A549 (cell line): ENCODE measurements around the gene ABCB8. TPM values are rescaled to one million over a fixed set of nuclear protein-coding genes. Genes with fewer than 3 reads are reported as not detected.

Source experiments
- ATAC-seq, 2 experiments: fragments of 200-7000 bp in 1 of 2; fragments of >200 bp in 1 of 2; cut with Nextera tagmentation in 1 of 2; cut with Tn5 transposase in 1 of 2; 3 replicates each; pipeline versions ENCODE4 v1.8.0 to v1.9.1; 2018 to 2020; ENCODE audit warnings: mild to moderate bottlenecking in 1 of 2, moderate library complexity in 1 of 2
- CTCF ChIA-PET: fragments of 300-600 bp; sonication (Branson Sonifier 250); formaldehyde crosslinking; extraction: SDS; loops from one replicate; lab custom pipeline; 2021; ENCODE audit warnings: antibody characterized with exemption, inconsistent platforms; lab: Yijun Ruan, JAX
- POLR2A ChIA-PET: fragments of 350-600 bp; formaldehyde crosslinking; extraction: SDS; loops from one replicate; lab custom pipeline; 2021; ENCODE audit warnings: antibody characterized with exemption, inconsistent platforms; lab: Yijun Ruan, JAX
- DNase-seq, 2 experiments: peaks; one replicate each; pipeline versions ENCODE4 v3.0.0 to v3.0.0-alpha.2; 2011 to 2016; ENCODE audit warnings: low read depth in 1 of 2, low spot score in 1 of 2
- FAIRE-seq: peaks from 2 replicates; lab custom pipeline; 2011; peaks lifted over from hg19 to GRCh38; lab: Jason Lieb, UNC
- H3K27ac ChIP-seq, 2 experiments: fragments of >200 bp; sonication (Bioruptor Twin); formaldehyde crosslinking; 3 replicates each; pipeline ENCODE4 v1.5.1; 2016 to 2017
- H3K4me1 ChIP-seq: fragments of >200 bp; sonication (Bioruptor Twin); formaldehyde crosslinking; 3 replicates; pipeline ENCODE4 v1.6.1; 2016
- H3K4me2 ChIP-seq: fragments of >200 bp; sonication (Bioruptor Twin); formaldehyde crosslinking; 3 replicates; pipeline ENCODE4 v1.6.1; 2016
- H3K4me3 ChIP-seq: fragments of >200 bp; sonication (Bioruptor Twin); formaldehyde crosslinking; 3 replicates; pipeline ENCODE4 v1.5.1; 2016
- H3K9me3 ChIP-seq: fragments of >200 bp; sonication (Bioruptor Twin); formaldehyde crosslinking; 3 replicates; pipeline ENCODE4 v1.6.1; 2016
- ATOH8 ChIP-seq: fragments of 250-450 bp; sonication (Bioruptor Pico); IDR thresholded peaks from 2 replicates; pipeline ENCODE4 v1.5.0; 2020; ENCODE audit warnings: low read depth, mild to moderate bottlenecking, moderate library complexity
- BCL3 ChIP-seq: fragments of >200 bp; sonication (Bioruptor Twin); formaldehyde crosslinking; IDR thresholded peaks from 3 replicates; pipeline ENCODE4 v1.6.1; 2016
- BHLHE40 ChIP-seq: IDR thresholded peaks from 2 replicates; pipeline ENCODE4 v1.6.1; 2012; ENCODE audit warnings: low read depth, low read length, inconsistent platforms
- E2F6 ChIP-seq: IDR thresholded peaks from 2 replicates; pipeline ENCODE4 v1.6.1; 2012; ENCODE audit warnings: low read depth, borderline replicate concordance
- EHF ChIP-seq: fragments of 250-450 bp; sonication (Bioruptor Pico); IDR thresholded peaks from 2 replicates; pipeline ENCODE4 v1.5.0; 2020; ENCODE audit warnings: mild to moderate bottlenecking
- EP300 ChIP-seq, 2 experiments: fragments of >200 bp; sonication (Bioruptor Twin); formaldehyde crosslinking; IDR thresholded peaks; 2 replicates in 1 of 2; 3 replicates in 1 of 2; pipeline ENCODE4 v1.6.1; 2016 to 2017
- ESRRA ChIP-seq: fragments of 150-350 bp; IDR thresholded peaks from 2 replicates; pipeline ENCODE4 v1.6.1; 2014; ENCODE audit warnings: mild to moderate bottlenecking, low read length, borderline replicate concordance
- FOSB ChIP-seq: fragments of 250-450 bp; sonication (Bioruptor Pico); IDR thresholded peaks from 2 replicates; pipeline ENCODE4 v1.5.0; 2020; ENCODE audit warnings: mild to moderate bottlenecking, moderate library complexity
- FOSL2 ChIP-seq, 2 experiments: fragments of 450-650 bp in 1 of 2; fragments of >200 bp in 1 of 2; sonication (Bioruptor Twin) in 1 of 2; formaldehyde crosslinking; IDR thresholded peaks; 2 replicates each; pipeline versions ENCODE4 v1.5.0 to v1.6.1; 2016 to 2020; ENCODE audit warnings: mild to moderate bottlenecking in 1 of 2, moderate library complexity in 1 of 2
- FOXS1 ChIP-seq: fragments of 250-450 bp; sonication (Bioruptor Pico); IDR thresholded peaks from 2 replicates; pipeline ENCODE4 v1.5.0; 2020; ENCODE audit warnings: mild to moderate bottlenecking, moderate library complexity
- HES2 ChIP-seq: fragments of >200 bp; sonication (Bioruptor Twin); formaldehyde crosslinking; IDR thresholded peaks from 2 replicates; pipeline ENCODE4 v1.6.1; 2016
- HEYL ChIP-seq: fragments of 250-450 bp; sonication (Bioruptor Pico); IDR thresholded peaks from 2 replicates; pipeline ENCODE4 v1.8.0; 2021; ENCODE audit warnings: mild to moderate bottlenecking, moderate library complexity
- HMGXB4 ChIP-seq: fragments of 250-450 bp; sonication (Bioruptor Pico); IDR thresholded peaks from 2 replicates; pipeline ENCODE4 v1.5.0; 2021; ENCODE audit warnings: mild to moderate bottlenecking, moderate library complexity, borderline replicate concordance
- MYC ChIP-seq: IDR thresholded peaks from 2 replicates; pipeline ENCODE4 v1.6.1; 2012; ENCODE audit warnings: mild to moderate bottlenecking, inconsistent platforms, low read length, improper control_type of control experiment, borderline replicate concordance
- NFE2L2 ChIP-seq: fragments of 150-350 bp; conservative IDR thresholded peaks from 2 replicates; pipeline ENCODE4 v1.6.1; 2014; ENCODE audit warnings: low read length
- PBX3 ChIP-seq: IDR thresholded peaks from 2 replicates; pipeline ENCODE4 v1.6.1; 2012
- POLR2AphosphoS2 ChIP-seq: conservative IDR thresholded peaks from 2 replicates; pipeline ENCODE4 v1.6.1; 2012; ENCODE audit warnings: low read length, improper control_type of control experiment, inconsistent platforms
- RARB ChIP-seq: fragments of 250-450 bp; sonication (Bioruptor Pico); IDR thresholded peaks from 2 replicates; pipeline ENCODE4 v1.8.0; 2021; ENCODE audit warnings: mild to moderate bottlenecking, moderate library complexity
- RFX5 ChIP-seq: fragments of 450-650 bp; IDR thresholded peaks from 2 replicates; pipeline ENCODE4 v1.7.1; 2014; ENCODE audit warnings: antibody characterized with exemption, mild to moderate bottlenecking, moderate library complexity
- SMC3 ChIP-seq: fragments of >200 bp; sonication (Bioruptor Twin); formaldehyde crosslinking; IDR thresholded peaks from 3 replicates; pipeline ENCODE4 v1.6.1; 2018; ENCODE audit warnings: inconsistent platforms
- SREBF2 ChIP-seq: fragments of 450-650 bp; IDR thresholded peaks from 2 replicates; pipeline ENCODE4 v1.6.1; 2014; ENCODE audit warnings: mild to moderate bottlenecking, moderate library complexity
- TP53 ChIP-seq: fragments of 250-450 bp; sonication (Bioruptor Pico); IDR thresholded peaks from 2 replicates; pipeline ENCODE4 v1.5.0; 2021; ENCODE audit warnings: mild to moderate bottlenecking, moderate library complexity
- ZFP36 ChIP-seq: fragments of 450-650 bp; IDR thresholded peaks from 2 replicates; pipeline ENCODE4 v1.6.1; 2014; ENCODE audit warnings: borderline replicate concordance; ENCODE audit not compliant: partially characterized antibody
- ZSCAN20 ChIP-seq: fragments of 250-450 bp; sonication (Bioruptor Pico); IDR thresholded peaks from 2 replicates; pipeline ENCODE4 v1.8.0; 2022; ENCODE audit warnings: mild to moderate bottlenecking, moderate library complexity
- WGBS: methylation state at CpG from one replicate; pipeline ENCODE4 v1.1.6; 2017; ENCODE audit errors: missing lambda C conversion rate; 5-methylcytosine and 5-hydroxymethylcytosine counted together
- polyA plus RNA-seq, 4 experiments: library from polyadenylated mRNA; depleted of rRNA in 3 of 4; stranded (reverse); fragments of >200 nt; fragmentation: RNase III in 1 of 4; extraction: RNeasy Plus Mini Kit Qiagen cat#74134 plus additional on column Dnase treatment in 1 of 4; gene quantifications; 2 replicates in 3 of 4; 3 replicates in 1 of 4; pipeline ENCODE4 v1.2.3, GENCODE V29; 2011 to 2017

ABCB8 gene
- polyA plus RNA-seq, 2 of the 4 experiments (the other 2 are of a cell fraction), result 19.6 to 41.1 TPM

- Histone ChIP-seq H3K9me3 (no peaks in the 10 kb centered on the region), H3K27ac (no peak overlapping the region), H3K4me3 (no peak overlapping the region)
- DNase-seq (no peak), FAIRE-seq (no peak)
- WGBS, result 75% methylated on average over 7 of the region's 7 CpGs
- no peak for TF ChIP-seq BHLHE40
- TF ChIP-seq FOXS1 (CRISPR knock-in tag), result no peak
- no peak for TF ChIP-seq SREBF2
- TF ChIP-seq ATOH8 (CRISPR knock-in tag), result no peak
- TF ChIP-seq TP53 (CRISPR knock-in tag), result no peak
- TF ChIP-seq SMC3, result no peak
- no peak for TF ChIP-seq MYC
- TF ChIP-seq ZFP36, result no peak
- TF ChIP-seq FOSL2 (IDR thresholded peaks at IDR 0.05), result no peak
- TF ChIP-seq FOSL2 (CRISPR knock-in tag; IDR thresholded peaks at IDR 0.05), result no peak
- TF ChIP-seq E2F6, result no peak
- TF ChIP-seq RARB, result no peak
- no peak for TF ChIP-seq ZSCAN20 (CRISPR knock-in tag)
- no peak for TF ChIP-seq PBX3
- TF ChIP-seq EP300 (IDR thresholded peaks at IDR 0.05), result no peak
- TF ChIP-seq, all 56 proteins: peak for 0
- Histone ChIP-seq H3K4me1 (peaks cover 6% of the 10 kb centered on the region; the same call in 2 of the 3 replicates), H3K4me2 (no peak overlapping the region)
- POLR2A ChIA-PET, result no interaction called here
- ATAC-seq, result peak in 1 of 2 experiments; percentile 4; a peak in 1 of 6 replicates
- CTCF ChIA-PET, result interaction anchor here (0.6 to 9.0 kb wide), 13 partner anchors 8 to 1770 kb away, joined by 3 to 110 read pairs (median 20); partner anchors contain the start of gene ABCB8
Measured at GRCh38 chr7:151020231-151020630, 8.0 kb upstream of the ABCB8 start.

- no peaks in the 10 kb centered on the region for H3K9me3 ChIP-seq
- 78% methylated on average over 10 of the region's 10 CpGs for WGBS
- no peak for TF ChIP-seq ESRRA
- no peak for TF ChIP-seq EHF (CRISPR knock-in tag)
- no peak for TF ChIP-seq POLR2AphosphoS2
- TF ChIP-seq FOSB (CRISPR knock-in tag), result no peak
- TF ChIP-seq SREBF2, result no peak
- TF ChIP-seq BCL3, result no peak
- TF ChIP-seq RFX5, result no peak
- no peak for TF ChIP-seq HES2
- TF ChIP-seq ZFP36, result no peak
- TF ChIP-seq HMGXB4 (CRISPR knock-in tag), result no peak
- no peak for TF ChIP-seq NFE2L2
- TF ChIP-seq ATOH8 (CRISPR knock-in tag), result no peak
- no peak for TF ChIP-seq FOXS1 (CRISPR knock-in tag)
- no peak for TF ChIP-seq HEYL (CRISPR knock-in tag)
- no peak overlapping the region for H3K27ac ChIP-seq
- no peak for DNase-seq
- ChIA-PET CTCF (interaction anchor here (1.2 to 9.0 kb wide), 8 partner anchors 9 to 125 kb away, joined by 3 to 110 read pairs (median 4); no protein-coding TSS in a partner anchor), POLR2A (no interaction called here)
- H3K4me3 ChIP-seq, result no peak overlapping the region
- no peak for ATAC-seq
- no peak for FAIRE-seq
- peaks cover 17% of the 10 kb centered on the region; the same call in 2 of the 3 replicates for H3K4me1 ChIP-seq
- no peak overlapping the region for H3K4me2 ChIP-seq
Measured at GRCh38 chr7:151023232-151023631, 5.0 kb upstream of the ABCB8 start.
